GM12878 (cell line): ENCODE data around the gene TTC38. TPM values are rescaled to one million over a fixed set of nuclear protein-coding genes. Genes with fewer than 3 reads are reported as not detected.

Experiments used
- ATAC-seq: fragments of 200-7000 bp; cut with Tn5 transposase; 3 replicates; pipeline ENCODE4 v1.9.1; 2020; ENCODE audit warnings: mild to moderate bottlenecking, moderate library complexity
- BruUV-seq: library from RNA; stranded (reverse); fragments of 400-500 nt; replicated peaks from 2 replicates; lab custom pipeline; 2021; lab: Mats Ljungman, UMichigan
- CTCF ChIA-PET: fragments of 300-600 bp; sonication (Branson Sonifier 250); formaldehyde crosslinking; extraction: SDS; loops from one replicate; lab custom pipeline; 2021; ENCODE audit warnings: inconsistent platforms; lab: Yijun Ruan, JAX
- POLR2A ChIA-PET: fragments of 350-600 bp; formaldehyde crosslinking; extraction: SDS; loops from one replicate; lab custom pipeline; 2021; ENCODE audit warnings: inconsistent platforms; lab: Charles Lee
- RAD21 ChIA-PET: fragments of 300-600 bp; sonication (Branson Sonifier 250); formaldehyde crosslinking; loops from one replicate; lab custom pipeline; 2023; ENCODE audit warnings: antibody characterized with exemption; ENCODE audit not compliant: unreplicated experiment; lab: Charles Lee
- SMC1A ChIA-PET: fragments of 300-600 bp; sonication (Branson Sonifier 250); formaldehyde crosslinking; loops from one replicate; lab custom pipeline; 2023; ENCODE audit not compliant: unreplicated experiment, uncharacterized antibody; lab: Charles Lee
- DNase-seq: peaks from one replicate; pipeline ENCODE4 v3.0.0-alpha.2; 2011; ENCODE audit warnings: low read depth, low spot score
- FAIRE-seq: peaks from 3 replicates; lab custom pipeline; 2011; peaks lifted over from hg19 to GRCh38; lab: Jason Lieb, UNC
- H2AFZ ChIP-seq: 2 replicates; pipeline ENCODE4 v1.6.0; 2011; ENCODE audit warnings: low read depth, low read length, control low read depth; ENCODE audit not compliant: control insufficient read depth
- H3K27ac ChIP-seq: 2 replicates; pipeline ENCODE4 v1.5.1; 2011; ENCODE audit warnings: control low read depth; ENCODE audit not compliant: control insufficient read depth, insufficient read depth
- H3K27me3 ChIP-seq, 2 experiments: replicated peaks in 1 of 2; 2 replicates each; pipeline versions ENCODE4 v1.6.0 to v1.6.1; 2011; ENCODE audit warnings: low read length in 1 of 2; ENCODE audit not compliant: control insufficient read depth in 2 of 2, insufficient read depth in 2 of 2
- H3K36me3 ChIP-seq, 2 experiments: 2 replicates each; pipeline ENCODE4 v1.5.1; 2011; ENCODE audit warnings: low read length in 1 of 2; ENCODE audit not compliant: control insufficient read depth in 2 of 2, insufficient read depth in 2 of 2
- H3K4me1 ChIP-seq: 2 replicates; pipeline ENCODE4 v1.6.1; 2011; ENCODE audit warnings: mild to moderate bottlenecking, low read length, moderate library complexity, mixed read lengths; ENCODE audit not compliant: control insufficient read depth, insufficient read depth
- H3K4me2 ChIP-seq: 2 replicates; pipeline ENCODE4 v1.6.0; 2011; ENCODE audit warnings: control low read depth; ENCODE audit not compliant: control insufficient read depth, insufficient read depth
- H3K4me3 ChIP-seq: fragments of 200-600 bp; sonication (generic); 2 replicates; pipeline ENCODE4 v1.5.1; 2016
- H3K79me2 ChIP-seq: 2 replicates; pipeline ENCODE4 v1.6.0; 2011; ENCODE audit warnings: low read length; ENCODE audit not compliant: control insufficient read depth, insufficient read depth
- H3K9ac ChIP-seq: 2 replicates; pipeline ENCODE4 v1.8.0; 2011; ENCODE audit warnings: low read length, control low read depth, mixed read lengths; ENCODE audit not compliant: control insufficient read depth, insufficient read depth
- H3K9me3 ChIP-seq: replicated peaks from 3 replicates; pipeline ENCODE4 v1.5.1; 2011; ENCODE audit warnings: mild to moderate bottlenecking, low read length; ENCODE audit not compliant: control insufficient read depth, insufficient read depth
- H4K20me1 ChIP-seq: 2 replicates; pipeline ENCODE4 v1.6.0; 2011; ENCODE audit not compliant: control insufficient read depth, insufficient read depth
- POLR2A ChIP-seq: IDR thresholded peaks from 2 replicates; pipeline ENCODE4 v1.6.1; 2011; ENCODE audit warnings: low read depth, mild to moderate bottlenecking, low read length
- ZBED1 ChIP-seq: IDR thresholded peaks from 2 replicates; pipeline ENCODE4 v1.6.1; 2016; ENCODE audit warnings: borderline replicate concordance
- WGBS: methylation state at CpG from one replicate; pipeline ENCODE4 v1.1.6; 2016; ENCODE audit warnings: low lambda C conversion rate; ENCODE audit not compliant: insufficient replicate concordance, insufficient coverage; ENCODE audit errors: missing lambda C conversion rate; 5-methylcytosine and 5-hydroxymethylcytosine counted together
- in situ Hi-C: fragments of 300-500 bp; cut with MboI; formaldehyde crosslinking; loops from 9 replicates; pipeline ENCODE4 v1.14.3; 2018; ENCODE audit warnings: mixed read lengths
- intact Hi-C: fragments of 100-400 bp; cut with micrococcal nuclease; formaldehyde crosslinking; loops from one replicate; pipeline ENCODE4 v1.14.2; 2022; ENCODE audit not compliant: unreplicated experiment
- polyA plus RNA-seq, 11 experiments: library from polyadenylated mRNA; depleted of rRNA in 4 of 11; unstranded in 6 of 11; stranded (reverse) in 5 of 11; fragments of >200 nt; fragmentation: Nextera tagmentation in 4 of 11; fragmentation: Illumina TruSeq in 1 of 11; extraction: Ambion mirVana in 4 of 11; extraction: Trizol in 1 of 11; gene quantifications; 1 replicate in 1 of 11; 2 replicates in 10 of 11; pipeline versions ENCODE4 v1.2.1 to v1.2.3, GENCODE V29; 2011 to 2016; ENCODE audit warnings: inconsistent platforms in 2 of 11, missing spikeins in 2 of 11, low read depth in 1 of 11
- total RNA-seq, 4 experiments: library from RNA; depleted of rRNA in 3 of 4; stranded (reverse); fragments of >200 nt in 3 of 4; fragmentation: Illumina TruSeq in 1 of 4; extraction: Trizol in 1 of 4; gene quantifications; 2 replicates each; pipeline versions ENCODE4 v1.2.1 to v1.2.3, GENCODE V29; 2013 to 2021
- TF ChIP-seq, protein P1 (sequence below): fragments of 450-650 bp; formaldehyde crosslinking; IDR thresholded peaks from 2 replicates; pipeline ENCODE4 v1.5.0; 2022; ENCODE audit warnings: mild to moderate bottlenecking, missing genetic modification characterization

The TTC38 gene
- total and polyA plus RNA-seq, 10 of the 15 experiments (the other 5 are each of a cell fraction or from before 2014, with no cell fraction given): 0.58 to 39.9 (median 13.0) TPM

DNA sequence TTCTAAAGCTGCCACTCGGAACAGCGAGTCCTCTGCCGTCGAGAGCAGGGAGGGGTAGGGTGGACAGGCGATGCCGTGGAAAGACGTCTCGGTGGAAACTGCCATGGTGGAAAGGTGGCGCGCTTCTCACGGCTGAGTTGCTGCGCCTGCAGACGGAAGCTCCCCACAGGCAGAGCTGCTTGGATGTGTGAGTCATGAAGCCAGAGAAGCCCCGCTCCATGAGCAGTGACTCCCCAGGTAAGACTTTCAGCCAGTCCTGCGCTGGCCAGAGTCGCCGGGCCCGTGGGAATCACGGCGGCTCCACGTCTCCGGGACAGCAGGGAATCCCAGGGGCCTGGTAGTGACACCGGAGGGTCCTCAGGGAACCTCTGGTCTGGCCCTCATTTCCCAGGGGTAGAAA lies 63.7 kb downstream of the TTC38 start:
- ChIA-PET CTCF (no interaction called here), POLR2A (no interaction called here), RAD21 (no interaction called here), SMC1A (no interaction called here)
- DNase-seq: no peak
- 96% methylated on average over 23 of the region's 23 CpGs for WGBS
- BruUV-seq: no TSS peak
- H3K27ac ChIP-seq: no peak overlapping the region
- 0 out of 2 replicates have a peak, but pooled peaks cover 4% of the 10 kb centered on the region for H3K4me1 ChIP-seq
- no peaks in the 10 kb centered on the region for H3K9me3 ChIP-seq
- no peak overlapping the region for H3K9ac ChIP-seq
- no peaks in the 10 kb centered on the region for H4K20me1 ChIP-seq
- no peaks in the 10 kb centered on the region for H3K27me3 ChIP-seq
- intact Hi-C loops (no loop called here), in situ Hi-C loops (no loop called here)
- no peak overlapping the region for H3K4me2 ChIP-seq
- TF ChIP-seq ZBED1 (no peak), POLR2A (peak; percentile 36)
- TF ChIP-seq, protein P1, sequence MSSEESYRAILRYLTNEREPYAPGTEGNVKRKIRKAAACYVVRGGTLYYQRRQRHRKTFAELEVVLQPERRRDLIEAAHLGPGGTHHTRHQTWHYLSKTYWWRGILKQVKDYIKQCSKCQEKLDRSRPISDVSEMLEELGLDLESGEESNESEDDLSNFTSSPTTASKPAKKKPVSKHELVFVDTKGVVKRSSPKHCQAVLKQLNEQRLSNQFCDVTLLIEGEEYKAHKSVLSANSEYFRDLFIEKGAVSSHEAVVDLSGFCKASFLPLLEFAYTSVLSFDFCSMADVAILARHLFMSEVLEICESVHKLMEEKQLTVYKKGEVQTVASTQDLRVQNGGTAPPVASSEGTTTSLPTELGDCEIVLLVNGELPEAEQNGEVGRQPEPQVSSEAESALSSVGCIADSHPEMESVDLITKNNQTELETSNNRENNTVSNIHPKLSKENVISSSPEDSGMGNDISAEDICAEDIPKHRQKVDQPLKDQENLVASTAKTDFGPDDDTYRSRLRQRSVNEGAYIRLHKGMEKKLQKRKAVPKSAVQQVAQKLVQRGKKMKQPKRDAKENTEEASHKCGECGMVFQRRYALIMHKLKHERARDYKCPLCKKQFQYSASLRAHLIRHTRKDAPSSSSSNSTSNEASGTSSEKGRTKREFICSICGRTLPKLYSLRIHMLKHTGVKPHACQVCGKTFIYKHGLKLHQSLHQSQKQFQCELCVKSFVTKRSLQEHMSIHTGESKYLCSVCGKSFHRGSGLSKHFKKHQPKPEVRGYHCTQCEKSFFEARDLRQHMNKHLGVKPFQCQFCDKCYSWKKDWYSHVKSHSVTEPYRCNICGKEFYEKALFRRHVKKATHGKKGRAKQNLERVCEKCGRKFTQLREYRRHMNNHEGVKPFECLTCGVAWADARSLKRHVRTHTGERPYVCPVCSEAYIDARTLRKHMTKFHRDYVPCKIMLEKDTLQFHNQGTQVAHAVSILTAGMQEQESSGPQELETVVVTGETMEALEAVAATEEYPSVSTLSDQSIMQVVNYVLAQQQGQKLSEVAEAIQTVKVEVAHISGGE (CRISPR knock-in tag): no peak
- FAIRE-seq: no peak
- no peak overlapping the region for H2AFZ ChIP-seq
- H3K36me3 ChIP-seq: peaks cover 18 to 28% of the 10 kb centered on the region in 2 experiments
- H3K79me2 ChIP-seq: peaks cover 10% of the 10 kb centered on the region
- no peak overlapping the region for H3K4me3 ChIP-seq
- ATAC-seq: no peak
